Measurements from ENCODE around the gene SAMD10.

GRCh38 chr20:63956664-63957003, 22.8 kb downstream of the SAMD10 start:
- TF ChIP-seq POLR2A (IDR thresholded peaks at IDR 0.05) (no peak), EP300 (IDR thresholded peaks at IDR 0.05) (no peak), POLR2AphosphoS5 (IDR thresholded peaks at IDR 0.05) (no peak)
- TF ChIP-seq, protein P1, sequence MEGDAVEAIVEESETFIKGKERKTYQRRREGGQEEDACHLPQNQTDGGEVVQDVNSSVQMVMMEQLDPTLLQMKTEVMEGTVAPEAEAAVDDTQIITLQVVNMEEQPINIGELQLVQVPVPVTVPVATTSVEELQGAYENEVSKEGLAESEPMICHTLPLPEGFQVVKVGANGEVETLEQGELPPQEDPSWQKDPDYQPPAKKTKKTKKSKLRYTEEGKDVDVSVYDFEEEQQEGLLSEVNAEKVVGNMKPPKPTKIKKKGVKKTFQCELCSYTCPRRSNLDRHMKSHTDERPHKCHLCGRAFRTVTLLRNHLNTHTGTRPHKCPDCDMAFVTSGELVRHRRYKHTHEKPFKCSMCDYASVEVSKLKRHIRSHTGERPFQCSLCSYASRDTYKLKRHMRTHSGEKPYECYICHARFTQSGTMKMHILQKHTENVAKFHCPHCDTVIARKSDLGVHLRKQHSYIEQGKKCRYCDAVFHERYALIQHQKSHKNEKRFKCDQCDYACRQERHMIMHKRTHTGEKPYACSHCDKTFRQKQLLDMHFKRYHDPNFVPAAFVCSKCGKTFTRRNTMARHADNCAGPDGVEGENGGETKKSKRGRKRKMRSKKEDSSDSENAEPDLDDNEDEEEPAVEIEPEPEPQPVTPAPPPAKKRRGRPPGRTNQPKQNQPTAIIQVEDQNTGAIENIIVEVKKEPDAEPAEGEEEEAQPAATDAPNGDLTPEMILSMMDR (IDR thresholded peaks at IDR 0.05) = no peak
